PFSK-1 (cell line): ENCODE results near the gene INPP5A.

Experiments
- FOXP2 ChIP-seq: optimal IDR thresholded peaks from 2 replicates; pipeline ENCODE3; 2011; ENCODE audit warnings: borderline replicate concordance, control low read depth, inconsistent platforms; ENCODE audit not compliant: insufficient read depth; ENCODE audit errors: extremely low read length, extremely low read depth
- POLR2AphosphoS5 ChIP-seq: IDR thresholded peaks from 2 replicates; pipeline ENCODE4 v1.6.1; 2012; ENCODE audit warnings: low read depth, mild to moderate bottlenecking, control low read depth, low read length, moderate library complexity
- SIN3A ChIP-seq: IDR thresholded peaks from 2 replicates; pipeline ENCODE4 v1.6.1; 2012; ENCODE audit warnings: mild to moderate bottlenecking, low read length, moderate library complexity, borderline replicate concordance; ENCODE audit not compliant: insufficient read depth
- TAF1 ChIP-seq: IDR thresholded peaks from 2 replicates; pipeline ENCODE4 v1.6.1; 2012; ENCODE audit warnings: low read length, control low read depth, borderline replicate concordance; ENCODE audit not compliant: insufficient read depth
- TF ChIP-seq, protein P1 (sequence below), 2 experiments: IDR thresholded peaks; 2 replicates each; pipeline versions ENCODE4 v1.6.1 to v1.8.0; 2011 to 2012; ENCODE audit warnings: low read depth in 2 of 2, low read length in 2 of 2, control low read depth in 1 of 2, inconsistent platforms in 1 of 2, mild to moderate bottlenecking in 1 of 2, moderate library complexity in 1 of 2; ENCODE audit not compliant: insufficient read depth in 1 of 2

The INPP5A gene

DNA sequence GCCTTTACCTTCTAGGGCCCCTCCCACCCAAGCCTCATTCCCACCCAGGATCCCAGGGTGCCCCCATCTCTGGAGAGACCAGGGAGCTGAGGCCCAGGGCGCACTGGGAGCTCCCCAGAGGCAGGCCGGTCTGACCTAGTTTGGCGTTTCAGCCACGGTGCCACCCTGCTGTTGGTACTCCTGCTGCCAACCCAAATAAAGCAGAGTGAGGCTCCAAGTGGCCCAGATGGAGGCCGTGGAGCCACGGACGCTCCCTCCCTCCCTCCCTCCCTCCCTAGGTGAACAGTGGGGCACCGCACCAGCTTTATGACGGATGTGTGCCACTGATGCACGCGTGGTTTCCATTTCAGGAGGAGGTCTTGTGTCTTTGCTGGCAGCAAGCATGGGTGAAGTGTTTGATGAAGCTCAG is 1.8 kb downstream of the INPP5A start:
- TF ChIP-seq SIN3A (no peak), POLR2AphosphoS5 (no peak), TAF1 (no peak), FOXP2 (no peak)
- TF ChIP-seq, protein P1, sequence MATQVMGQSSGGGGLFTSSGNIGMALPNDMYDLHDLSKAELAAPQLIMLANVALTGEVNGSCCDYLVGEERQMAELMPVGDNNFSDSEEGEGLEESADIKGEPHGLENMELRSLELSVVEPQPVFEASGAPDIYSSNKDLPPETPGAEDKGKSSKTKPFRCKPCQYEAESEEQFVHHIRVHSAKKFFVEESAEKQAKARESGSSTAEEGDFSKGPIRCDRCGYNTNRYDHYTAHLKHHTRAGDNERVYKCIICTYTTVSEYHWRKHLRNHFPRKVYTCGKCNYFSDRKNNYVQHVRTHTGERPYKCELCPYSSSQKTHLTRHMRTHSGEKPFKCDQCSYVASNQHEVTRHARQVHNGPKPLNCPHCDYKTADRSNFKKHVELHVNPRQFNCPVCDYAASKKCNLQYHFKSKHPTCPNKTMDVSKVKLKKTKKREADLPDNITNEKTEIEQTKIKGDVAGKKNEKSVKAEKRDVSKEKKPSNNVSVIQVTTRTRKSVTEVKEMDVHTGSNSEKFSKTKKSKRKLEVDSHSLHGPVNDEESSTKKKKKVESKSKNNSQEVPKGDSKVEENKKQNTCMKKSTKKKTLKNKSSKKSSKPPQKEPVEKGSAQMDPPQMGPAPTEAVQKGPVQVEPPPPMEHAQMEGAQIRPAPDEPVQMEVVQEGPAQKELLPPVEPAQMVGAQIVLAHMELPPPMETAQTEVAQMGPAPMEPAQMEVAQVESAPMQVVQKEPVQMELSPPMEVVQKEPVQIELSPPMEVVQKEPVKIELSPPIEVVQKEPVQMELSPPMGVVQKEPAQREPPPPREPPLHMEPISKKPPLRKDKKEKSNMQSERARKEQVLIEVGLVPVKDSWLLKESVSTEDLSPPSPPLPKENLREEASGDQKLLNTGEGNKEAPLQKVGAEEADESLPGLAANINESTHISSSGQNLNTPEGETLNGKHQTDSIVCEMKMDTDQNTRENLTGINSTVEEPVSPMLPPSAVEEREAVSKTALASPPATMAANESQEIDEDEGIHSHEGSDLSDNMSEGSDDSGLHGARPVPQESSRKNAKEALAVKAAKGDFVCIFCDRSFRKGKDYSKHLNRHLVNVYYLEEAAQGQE (IDR thresholded peaks at IDR 0.05; ENCODE audit: insufficient read depth in 1 of 2, low read depth in 2 of 2, low read length in 2 of 2): no peak

DNA sequence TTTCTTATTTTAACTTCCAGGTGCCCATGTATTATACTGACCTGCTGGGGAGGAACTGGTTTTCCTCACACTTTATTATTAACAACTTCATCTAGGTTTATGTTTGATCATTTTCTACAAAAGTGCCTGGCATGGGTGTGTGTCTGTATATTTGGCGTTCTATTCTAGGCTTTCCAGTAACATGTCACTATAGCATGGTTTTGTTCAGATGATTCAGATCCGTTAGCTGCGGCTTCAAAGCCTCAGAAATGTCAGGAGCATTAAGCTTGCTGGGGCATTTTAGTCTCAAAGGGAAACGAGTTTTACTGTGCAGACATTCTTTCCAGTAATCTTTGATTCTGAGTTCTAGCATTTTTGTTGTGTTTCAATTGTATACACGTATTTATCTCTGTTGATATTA is 2.3 kb downstream of the INPP5A start:
- no peak for TF ChIP-seq SIN3A
- TF ChIP-seq POLR2AphosphoS5: no peak
- no peak for TF ChIP-seq TAF1
- TF ChIP-seq FOXP2: no peak
- TF ChIP-seq, protein P1 (IDR thresholded peaks at IDR 0.05; ENCODE audit: insufficient read depth in 1 of 2, low read depth in 2 of 2, low read length in 2 of 2): no peak

GRCh38 chr10:132540456-132540855 is 2.9 kb downstream of the INPP5A start:
- TF ChIP-seq FOXP2 (no peak), SIN3A (no peak), TAF1 (no peak), POLR2AphosphoS5 (no peak)
- TF ChIP-seq, protein P1 (IDR thresholded peaks at IDR 0.05; ENCODE audit: insufficient read depth in 1 of 2, low read depth in 2 of 2, low read length in 2 of 2): no peak

DNA sequence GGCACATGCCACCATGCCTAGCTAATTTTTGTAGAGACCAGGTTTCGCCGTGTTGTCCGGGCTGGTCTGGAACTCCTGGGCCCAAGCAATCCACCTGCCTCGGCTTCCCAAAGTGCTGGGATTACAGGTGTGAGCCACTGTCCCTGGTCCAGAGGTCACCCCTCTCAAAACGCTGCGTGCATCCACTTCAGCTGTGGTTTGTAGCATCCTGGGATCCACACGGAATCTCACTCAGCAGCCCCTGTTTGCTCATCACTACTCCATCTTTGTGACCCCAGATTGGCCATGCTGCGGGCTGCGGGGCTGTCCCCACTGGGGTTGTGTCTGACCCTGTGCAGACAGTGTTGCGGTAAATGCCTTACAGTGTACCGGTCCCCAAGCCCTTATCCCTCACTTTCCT is 3.5 kb downstream of the INPP5A start:
- TF ChIP-seq, protein P1 (IDR thresholded peaks at IDR 0.05; ENCODE audit: insufficient read depth in 1 of 2, low read depth in 2 of 2, low read length in 2 of 2): no peak
- no peak for TF ChIP-seq FOXP2

GRCh38 chr10:132541601-132542011 is 4.0 kb downstream of the INPP5A start:
- TF ChIP-seq, protein P1 (IDR thresholded peaks at IDR 0.05; ENCODE audit: insufficient read depth in 1 of 2, low read depth in 2 of 2, low read length in 2 of 2): no peak
- no peak for TF ChIP-seq FOXP2
- TF ChIP-seq POLR2AphosphoS5: no peak
- no peak for TF ChIP-seq TAF1
- TF ChIP-seq SIN3A: no peak
